ENCODE measurements around the gene HLA-B.

GRCh38 chr6:31385041-31385440 is 28.1 kb upstream of the HLA-B start:
- TF ChIP-seq POLR2AphosphoS5 (IDR thresholded peaks at IDR 0.05; ENCODE audit: borderline replicate concordance, low read depth, low read length) (no peak), EZH2 (IDR thresholded peaks at IDR 0.05) (no peak), FOXP2 (optimal IDR thresholded peaks at IDR 0.05; ENCODE audit: control extremely low read depth, extremely low read length, insufficient read depth) (no peak)

Measured in SK-N-MC (cell line).